Hippocampal formation (tissue), 2 donors: Measurements from ENCODE around the gene TERB1.
A peak's percentile ranks its signal among the peaks of the same experiment; 100 is the strongest.
"Not testable (repeated sequence)": the region's sequence is repeated elsewhere in the genome, so short reads cannot be mapped to it uniquely, and the experiment has no call there.

ENCODE experiments used
- DNase-seq, 2 donors: peaks; one replicate each; lab custom pipeline; 2025; lab: John Stamatoyannopoulos, UW

Gene TERB1

DNA sequence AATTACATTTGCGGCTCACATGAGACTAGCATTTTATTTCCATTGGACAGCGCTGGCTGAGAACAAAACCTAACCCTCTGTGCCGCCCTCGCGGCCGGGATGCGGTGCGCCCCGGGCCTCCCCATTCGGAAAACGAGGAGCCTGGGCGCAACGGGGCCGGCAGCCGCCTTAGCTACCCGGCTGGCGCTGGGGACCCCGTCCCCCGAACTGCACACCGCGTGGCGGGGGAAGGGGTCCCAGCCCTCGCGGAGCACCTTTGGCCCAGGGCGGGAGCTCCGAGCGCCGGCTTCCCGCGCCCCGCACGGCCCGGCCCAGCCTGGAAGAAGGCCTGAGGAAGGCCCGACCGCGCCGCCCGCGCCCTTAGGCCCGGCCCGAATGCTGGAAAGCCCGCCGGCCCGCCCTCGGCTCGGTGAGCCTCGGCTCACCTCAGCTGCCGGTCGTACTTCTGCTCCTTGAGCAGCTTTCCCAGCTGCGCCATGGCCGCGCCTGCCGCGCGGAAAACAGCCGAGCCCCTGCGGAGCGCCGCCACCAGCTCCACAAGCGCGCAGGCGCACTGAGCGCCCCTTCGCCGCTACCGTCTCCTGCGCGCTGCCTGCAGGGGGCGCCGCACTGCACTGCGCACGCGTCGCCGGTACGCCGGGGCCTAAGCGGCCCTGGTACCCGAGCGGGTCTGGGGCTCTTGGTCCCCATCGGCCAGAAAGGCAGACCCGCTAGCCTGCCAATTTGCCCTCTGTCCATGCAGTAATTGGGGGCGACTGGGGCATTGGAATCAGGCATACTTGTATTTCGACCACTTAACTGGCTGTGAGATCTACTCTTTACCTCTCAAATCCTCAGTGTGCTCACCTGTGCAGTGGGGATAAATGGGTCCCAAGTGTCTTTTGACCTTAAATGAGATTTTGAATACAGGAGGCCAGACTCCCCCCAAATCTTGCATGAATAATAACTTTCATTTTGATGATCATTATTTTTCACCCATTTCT is 29.3 kb upstream of the TERB1 start, which contains the start of gene NAE1:
TSS of gene NAE1 (minus strand) at position 555 of the 983 bp plus-strand sequence. CDS start at position 478, 77 bp downstream.
- DNase-seq: peak; percentile 76 to 77

DNA sequence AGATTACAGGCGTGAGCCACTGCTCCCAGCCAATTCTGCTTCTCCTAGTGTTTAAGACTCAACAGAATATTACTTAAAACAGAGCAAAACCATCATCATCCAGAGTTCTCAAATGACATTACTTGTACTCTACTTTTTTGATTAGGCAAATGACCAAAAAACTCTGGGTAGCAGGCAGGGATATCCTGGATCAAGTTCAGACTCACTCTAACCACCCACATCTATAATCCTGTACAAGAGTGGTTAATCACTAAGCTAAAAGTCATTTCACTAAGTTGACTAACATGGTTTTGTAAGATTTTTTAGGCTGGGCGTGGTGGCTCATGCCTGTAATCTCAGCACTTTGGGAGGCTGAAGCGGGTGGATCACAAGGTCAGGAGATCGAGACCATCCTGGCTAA is 22.6 kb upstream of the TERB1 start:
- no peak for DNase-seq

DNA sequence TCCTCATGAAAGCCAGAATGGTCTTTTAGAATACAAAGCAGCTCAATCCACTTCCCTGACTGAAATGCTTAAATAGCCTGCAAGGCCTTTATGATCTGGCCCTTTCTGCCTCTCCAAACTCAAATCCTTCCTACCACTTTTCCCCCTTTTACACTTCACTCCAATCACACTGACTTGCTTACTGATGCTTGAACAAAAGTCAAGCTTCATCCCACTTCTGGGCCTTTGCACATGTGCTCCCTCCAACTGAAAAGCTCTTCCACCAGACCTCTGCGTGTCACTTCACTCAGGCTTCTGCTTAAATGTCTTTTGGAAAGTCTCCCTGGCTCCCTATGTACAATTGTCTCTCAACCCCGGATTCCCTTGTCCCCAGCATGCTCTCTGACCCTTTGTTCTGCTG is 13.3 kb upstream of the TERB1 start:
- no peak for DNase-seq

- no peak for DNase-seq
These were observed 9.7 kb upstream of the TERB1 start for GRCh38 chr16:66811043-66811442.

GRCh38 chr16:66810391-66810790 is 9.0 kb upstream of the TERB1 start:
- no peak for DNase-seq

DNA sequence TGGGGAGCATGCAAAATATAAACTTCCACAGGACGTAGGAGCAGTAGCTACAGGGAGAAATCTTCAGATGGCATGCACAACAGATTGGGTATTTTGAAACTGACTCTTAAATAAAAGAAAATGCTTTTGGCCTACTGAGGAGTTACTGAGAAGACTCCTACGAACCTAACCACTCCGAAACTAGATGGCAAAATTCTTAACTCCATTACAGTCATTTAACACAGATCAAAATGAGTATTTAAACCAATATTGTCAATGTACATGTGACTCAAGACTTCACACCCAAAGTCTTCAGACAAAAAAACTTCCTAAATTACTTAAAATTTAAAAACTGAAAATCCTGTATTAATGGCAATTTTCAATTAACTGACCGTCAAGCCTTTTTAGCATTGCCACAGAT is 8.4 kb upstream of the TERB1 start:
- no peak for DNase-seq

- no peak for DNase-seq
These were observed 775 bp upstream of the TERB1 start for GRCh38 chr16:66802159-66802558.

- DNase-seq: no peak
These were observed 528 bp downstream of the TERB1 start for GRCh38 chr16:66800856-66801255.

DNA sequence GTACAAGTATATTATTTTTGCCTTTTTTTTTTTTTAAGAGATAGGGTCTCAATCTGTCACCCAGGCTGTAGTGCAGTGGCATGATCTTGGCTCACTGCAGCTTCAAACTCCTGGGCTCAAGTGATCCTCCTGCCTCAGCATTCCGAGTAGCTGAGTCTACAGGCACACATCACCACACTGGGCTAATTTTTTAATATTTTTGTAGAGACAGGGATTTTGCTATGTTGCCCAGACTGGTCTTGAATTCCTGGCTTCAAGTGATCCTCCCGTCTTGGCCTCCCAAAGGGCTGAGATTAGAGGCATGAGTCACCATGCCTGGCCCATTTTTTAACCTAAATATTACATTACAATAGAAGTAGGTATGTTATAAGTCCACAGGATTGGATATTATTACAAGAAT is 3.2 kb downstream of the TERB1 start:
- DNase-seq: no peak

DNA sequence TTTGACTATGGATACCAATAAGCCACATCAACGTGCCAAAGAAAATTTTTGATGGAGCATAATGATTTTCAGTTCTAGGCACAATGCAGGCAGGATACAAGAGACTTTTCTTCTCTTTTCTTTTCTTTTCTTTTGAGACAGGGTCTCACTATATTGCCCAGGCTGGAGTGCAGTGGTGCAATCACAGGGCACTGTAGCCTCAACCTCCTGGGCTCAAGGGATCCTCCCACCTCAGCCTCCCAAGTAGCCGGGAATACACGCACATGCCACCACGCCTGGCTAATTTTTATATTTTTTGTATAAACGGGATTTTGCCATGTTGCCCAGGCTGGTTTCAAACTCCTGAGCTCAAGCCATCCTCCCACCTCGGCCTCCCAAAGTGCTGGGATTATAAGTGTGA is 7.4 kb downstream of the TERB1 start:
- not testable (repeated sequence) for DNase-seq

DNA sequence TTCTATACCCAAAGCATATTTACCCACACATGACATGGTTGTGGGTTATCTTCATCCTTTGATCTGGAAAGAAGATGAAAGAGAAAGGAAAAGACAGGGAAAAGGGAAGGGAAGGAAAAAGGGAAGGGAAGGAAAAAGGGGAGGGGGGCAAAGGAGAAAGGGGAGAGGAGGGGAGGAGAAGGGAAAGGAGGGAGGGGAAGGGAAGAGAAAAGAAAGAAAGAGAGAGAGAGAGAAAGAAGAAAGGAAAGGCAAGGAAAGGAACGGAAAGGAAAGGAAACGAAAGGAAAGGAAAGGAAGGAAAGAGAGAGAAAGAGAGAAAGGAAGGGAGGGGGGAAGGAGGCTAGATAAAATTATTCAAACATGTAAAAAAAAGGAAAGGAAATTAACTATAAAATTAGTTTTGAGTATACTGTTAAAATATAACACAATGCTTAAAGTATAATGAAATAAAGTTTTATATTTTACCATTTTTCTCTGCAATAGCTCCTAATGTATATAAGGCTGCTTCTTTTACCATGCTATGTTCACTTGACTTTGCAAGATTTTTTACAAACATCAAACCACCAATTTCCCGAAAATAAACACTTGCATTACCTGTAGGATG is 11.2 kb downstream of the TERB1 start:
- no peak for DNase-seq

DNA sequence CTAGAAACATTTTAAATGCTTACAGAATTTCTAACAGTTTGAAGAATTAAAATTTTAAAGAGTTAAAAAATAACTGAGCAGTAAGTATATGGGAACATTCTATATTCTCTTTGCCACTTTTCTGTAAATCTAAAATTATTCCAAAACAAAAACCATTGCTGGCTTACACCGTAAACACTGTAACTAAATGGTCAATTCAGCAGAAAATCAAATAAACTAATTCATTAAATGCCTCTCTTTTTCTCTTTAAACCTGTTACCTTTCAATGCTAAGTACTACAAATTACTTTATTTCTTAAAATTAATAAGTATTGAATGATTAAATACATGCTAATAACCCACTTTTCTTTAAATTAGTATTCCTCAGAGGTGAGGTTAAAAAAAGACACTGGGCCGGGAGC is 14.0 kb downstream of the TERB1 start:
- no peak for DNase-seq

GRCh38 chr16:66786551-66786950 is 14.8 kb downstream of the TERB1 start:
- no peak for DNase-seq

GRCh38 chr16:66776457-66776856 is 24.9 kb downstream of the TERB1 start:
- DNase-seq: no peak

DNA sequence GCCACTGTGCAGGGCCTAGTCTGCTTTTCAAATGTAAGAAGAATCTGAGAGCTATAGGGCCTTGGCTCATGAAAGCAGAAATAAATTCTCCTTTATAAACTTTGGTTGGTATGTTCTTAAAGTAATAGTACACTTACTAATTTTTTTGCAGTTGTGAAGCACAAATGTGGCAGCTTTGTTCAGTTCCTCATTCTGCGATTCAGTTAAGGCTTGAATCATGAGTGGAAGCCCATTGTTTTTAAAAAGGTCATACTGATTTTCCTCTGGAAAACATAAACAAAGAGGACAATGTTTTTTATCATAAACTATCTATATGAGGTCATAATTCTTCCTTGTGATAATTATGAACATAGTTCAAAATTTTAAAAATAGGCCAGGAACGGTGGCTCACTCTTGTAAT is 26.4 kb downstream of the TERB1 start:
- DNase-seq: no peak

DNA sequence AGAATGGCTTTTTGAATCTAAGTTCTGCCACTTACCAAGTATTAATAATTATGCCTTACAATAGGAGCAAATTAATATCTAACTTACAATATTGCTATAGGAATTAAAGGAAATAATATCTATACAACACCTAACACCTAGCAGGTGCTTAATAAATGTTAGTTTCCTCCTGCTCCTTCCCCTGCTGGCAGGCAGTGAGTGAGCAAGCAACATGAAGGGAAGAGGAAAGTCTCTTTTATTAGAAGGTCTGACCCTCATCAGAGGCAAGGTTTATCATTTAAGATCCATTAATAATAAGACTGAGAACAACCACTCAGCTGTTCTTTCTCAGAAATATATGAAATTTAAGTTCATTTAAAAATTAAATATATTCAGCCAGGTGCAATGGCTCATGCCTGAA is 43.3 kb downstream of the TERB1 start:
- DNase-seq: no peak

DNA sequence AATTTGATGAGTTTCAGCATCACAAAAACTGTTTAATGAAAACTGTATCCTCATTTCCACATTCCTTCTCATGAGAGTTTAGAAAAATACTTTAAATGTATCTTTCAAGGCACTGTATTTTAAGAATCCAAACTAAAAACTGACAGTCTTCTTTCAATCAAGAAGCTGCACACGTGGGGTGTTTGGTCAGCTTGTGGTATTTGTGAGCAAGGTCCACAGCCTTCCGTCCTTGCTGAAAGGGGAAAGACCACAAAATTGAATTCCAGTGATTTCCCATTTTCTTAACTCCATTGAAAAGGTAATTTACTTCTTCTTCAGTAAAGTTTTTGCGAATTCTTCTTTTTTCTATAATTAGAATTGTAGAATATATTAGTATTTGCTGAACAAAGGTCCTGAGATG is 46.6 kb downstream of the TERB1 start:
- DNase-seq: no peak

- no peak for DNase-seq
These were observed 47.2 kb downstream of the TERB1 start for GRCh38 chr16:66754211-66754610.

GRCh38 chr16:66752958-66753357 is 48.4 kb downstream of the TERB1 start:
- no peak for DNase-seq

DNA sequence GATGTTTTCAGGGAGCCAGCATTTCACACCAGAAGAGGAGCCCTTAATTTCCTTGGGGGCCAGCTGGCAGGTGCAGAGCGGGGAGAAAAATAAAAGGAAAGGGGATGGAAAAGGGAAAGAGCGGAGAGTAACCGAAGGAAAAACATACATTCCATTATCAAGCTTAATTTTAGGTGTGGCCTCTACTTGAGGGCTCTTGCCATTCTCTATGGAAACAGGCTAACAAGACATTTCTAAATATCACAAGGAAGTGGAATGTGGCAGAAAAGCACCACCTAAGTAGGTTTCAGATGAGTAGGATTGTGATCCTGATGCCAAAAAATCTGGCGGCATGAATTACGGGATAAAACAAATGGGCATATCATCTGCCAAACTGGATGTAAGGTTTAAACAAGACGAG is 49.0 kb downstream of the TERB1 start:
- DNase-seq: no peak

GRCh38 chr16:66751992-66752322 is 49.4 kb downstream of the TERB1 start:
- DNase-seq: no peak

- DNase-seq: peak; percentile 76 to 80
These were observed 49.9 kb downstream of the TERB1 start, which contains the start of gene DYNC1LI2 for GRCh38 chr16:66751303-66751991. Gene DYNC1LI2 (minus strand): TSS chr16:66751609. CDS start chr16:66751591, 18 bp downstream.

- DNase-seq: no peak
These were observed 50.4 kb downstream of the TERB1 start for GRCh38 chr16:66751053-66751302.
